22Rv1 (cell line): ENCODE measurements around the gene TIMP2.

Experiments
- CTCF ChIP-seq: fragments of 450-650 bp; IDR thresholded peaks from 2 replicates; pipeline ENCODE4 v1.5.1; 2017; ENCODE audit warnings: mild to moderate bottlenecking
- ZFX ChIP-seq: fragments of 450-650 bp; IDR thresholded peaks from 2 replicates; pipeline ENCODE4 v1.6.1; 2017; ENCODE audit warnings: antibody characterized with exemption, borderline replicate concordance

GRCh38 chr17:78844301-78845005 lies 80.7 kb downstream of the TIMP2 start:
- TF ChIP-seq CTCF (no peak), ZFX (no peak)
